Raji (cell line): ENCODE results near the gene MAPKAPK2.

Experiments
- POLR2A ChIP-seq: IDR thresholded peaks from 2 replicates; pipeline ENCODE4 v1.6.1; 2011; ENCODE audit warnings: low read depth, low read length, control low read depth; ENCODE audit not compliant: insufficient read depth

The MAPKAPK2 gene

GRCh38 chr1:206729507-206729906 lies 44.8 kb downstream of the MAPKAPK2 start:
- no peak for TF ChIP-seq POLR2A

GRCh38 chr1:206732508-206732907 lies 47.8 kb downstream of the MAPKAPK2 start:
- TF ChIP-seq POLR2A, result no peak

GRCh38 chr1:206732992-206733391 lies 48.3 kb downstream of the MAPKAPK2 start:
- no peak for TF ChIP-seq POLR2A

GRCh38 chr1:206734499-206735142 lies 49.9 kb downstream of the MAPKAPK2 start:
- no peak for TF ChIP-seq POLR2A

- no peak for TF ChIP-seq POLR2A
Observed at GRCh38 chr1:206735553-206736031, 50.9 kb downstream of the MAPKAPK2 start.

GRCh38 chr1:206736878-206737728 lies 52.4 kb downstream of the MAPKAPK2 start:
- TF ChIP-seq POLR2A, result no peak

- TF ChIP-seq POLR2A, result no peak
Observed at GRCh38 chr1:206737729-206738201, 53.1 kb downstream of the MAPKAPK2 start.

- no peak for TF ChIP-seq POLR2A
Observed at GRCh38 chr1:206738370-206739366, 54.0 kb downstream of the MAPKAPK2 start.

GRCh38 chr1:206739411-206740076 lies 54.8 kb downstream of the MAPKAPK2 start:
- TF ChIP-seq POLR2A, result peak; percentile 73

GRCh38 chr1:206741142-206741701 lies 56.5 kb downstream of the MAPKAPK2 start:
- no peak for TF ChIP-seq POLR2A

- TF ChIP-seq POLR2A, result no peak
Observed at GRCh38 chr1:206742719-206743383, 58.1 kb downstream of the MAPKAPK2 start.

GRCh38 chr1:206744683-206745082 lies 60.0 kb downstream of the MAPKAPK2 start:
- no peak for TF ChIP-seq POLR2A

GRCh38 chr1:206745301-206745700 lies 60.6 kb downstream of the MAPKAPK2 start:
- no peak for TF ChIP-seq POLR2A
